LNCaP clone FGC (cell line): Measurements from ENCODE around the gene PREPL.

Experiments used
- DNase-seq: peaks from one replicate; pipeline ENCODE4 v3.0.0-alpha.2; 2011; ENCODE audit warnings: low read depth
- H3K4me3 ChIP-seq: 2 replicates; pipeline ENCODE4 v1.5.1; 2011; ENCODE audit warnings: mild to moderate bottlenecking, low read depth, low read length, control low read depth
- TF ChIP-seq, protein P1 (sequence below): IDR thresholded peaks from 2 replicates; pipeline ENCODE4 v1.5.1; 2012; ENCODE audit warnings: mild to moderate bottlenecking; ENCODE audit not compliant: control insufficient read depth, insufficient read depth; ENCODE audit errors: extremely low read depth

The PREPL gene

GRCh38 chr2:44286119-44286883, 75.0 kb downstream of the PREPL start:
- H3K4me3 ChIP-seq, result no peak overlapping the region
- no peak for DNase-seq
- TF ChIP-seq, protein P1, sequence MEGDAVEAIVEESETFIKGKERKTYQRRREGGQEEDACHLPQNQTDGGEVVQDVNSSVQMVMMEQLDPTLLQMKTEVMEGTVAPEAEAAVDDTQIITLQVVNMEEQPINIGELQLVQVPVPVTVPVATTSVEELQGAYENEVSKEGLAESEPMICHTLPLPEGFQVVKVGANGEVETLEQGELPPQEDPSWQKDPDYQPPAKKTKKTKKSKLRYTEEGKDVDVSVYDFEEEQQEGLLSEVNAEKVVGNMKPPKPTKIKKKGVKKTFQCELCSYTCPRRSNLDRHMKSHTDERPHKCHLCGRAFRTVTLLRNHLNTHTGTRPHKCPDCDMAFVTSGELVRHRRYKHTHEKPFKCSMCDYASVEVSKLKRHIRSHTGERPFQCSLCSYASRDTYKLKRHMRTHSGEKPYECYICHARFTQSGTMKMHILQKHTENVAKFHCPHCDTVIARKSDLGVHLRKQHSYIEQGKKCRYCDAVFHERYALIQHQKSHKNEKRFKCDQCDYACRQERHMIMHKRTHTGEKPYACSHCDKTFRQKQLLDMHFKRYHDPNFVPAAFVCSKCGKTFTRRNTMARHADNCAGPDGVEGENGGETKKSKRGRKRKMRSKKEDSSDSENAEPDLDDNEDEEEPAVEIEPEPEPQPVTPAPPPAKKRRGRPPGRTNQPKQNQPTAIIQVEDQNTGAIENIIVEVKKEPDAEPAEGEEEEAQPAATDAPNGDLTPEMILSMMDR, result no peak

DNA sequence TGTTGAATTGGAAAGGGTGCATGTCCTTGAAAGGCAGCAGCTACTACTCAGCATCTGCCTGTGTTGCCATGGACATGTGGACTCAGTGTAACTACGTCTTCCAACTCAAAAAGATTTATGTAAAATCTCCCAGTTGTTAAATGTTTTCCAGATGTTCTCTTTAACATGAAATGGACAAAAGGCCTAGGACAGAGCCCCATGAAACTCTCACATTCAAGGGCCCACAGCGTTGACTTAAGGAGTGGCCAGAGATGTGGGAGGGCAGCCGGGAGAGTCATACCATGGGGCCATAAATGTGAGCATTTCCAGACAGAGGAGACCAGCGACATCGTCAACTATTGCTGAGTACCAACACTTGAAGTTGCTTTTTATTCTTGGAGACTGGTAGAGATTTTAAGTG, 76.1 kb downstream of the PREPL start:
- H3K4me3 ChIP-seq, result no peak overlapping the region
- TF ChIP-seq, protein P1, result no peak
- no peak for DNase-seq

DNA sequence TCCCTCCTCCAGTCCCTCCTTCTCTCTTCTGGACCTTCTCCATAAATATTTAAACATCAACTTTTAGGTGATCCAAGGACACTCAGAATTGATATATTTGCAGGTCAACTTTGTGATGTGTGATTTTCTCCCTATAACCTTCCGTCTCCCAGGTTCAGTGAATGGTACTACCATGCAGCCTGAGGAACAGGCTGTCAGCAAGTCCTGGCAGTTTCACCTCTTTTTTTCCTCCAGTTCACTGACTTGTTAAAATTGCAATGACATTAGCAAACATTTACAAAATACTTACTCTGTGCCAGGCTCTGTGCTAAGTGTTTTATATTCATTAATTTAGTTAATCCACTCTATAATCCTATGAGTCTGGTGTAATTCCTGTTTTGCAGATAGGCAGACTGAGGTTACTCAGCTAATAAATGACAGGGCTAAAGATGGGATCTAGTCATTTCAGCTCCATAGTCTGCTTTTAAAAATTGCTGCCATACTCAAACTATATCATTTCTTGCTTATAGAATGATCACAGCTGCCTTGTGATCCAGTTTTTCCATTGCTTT, 78.1 kb downstream of the PREPL start:
- DNase-seq, result no peak
- TF ChIP-seq, protein P1, result no peak

DNA sequence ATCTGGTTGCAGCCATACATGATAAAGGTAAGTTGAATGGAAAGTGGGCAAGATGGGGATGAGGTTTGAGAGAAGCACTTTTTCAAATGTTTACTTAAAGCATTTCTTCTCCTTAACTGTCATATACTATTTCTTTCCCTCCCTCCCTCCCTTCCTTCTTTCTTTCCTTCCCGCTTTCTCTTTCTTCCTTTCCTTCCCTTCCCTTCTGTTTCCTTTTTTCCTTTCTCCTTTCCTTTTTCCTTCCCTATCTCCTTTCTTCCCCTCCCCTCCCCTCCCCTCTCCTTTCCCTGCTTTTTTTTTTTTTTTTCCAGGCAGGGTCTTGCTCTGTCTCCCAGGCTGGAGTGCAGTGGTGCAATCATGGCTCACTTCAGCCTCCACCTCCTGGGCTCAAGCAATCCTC, 80.4 kb downstream of the PREPL start:
- TF ChIP-seq, protein P1, result no peak
- no peak for DNase-seq
- H3K4me3 ChIP-seq, result no peak overlapping the region

More for the DNA sequence above, 78.1 kb downstream of the PREPL start:
- H3K4me3 ChIP-seq, result no peak overlapping the region

- no peak for DNase-seq
- TF ChIP-seq, protein P1, result no peak
Measured at GRCh38 chr2:44277541-44277940, 83.8 kb downstream of the PREPL start.

GRCh38 chr2:44275927-44276303, 85.4 kb downstream of the PREPL start:
- H3K4me3 ChIP-seq, result no peak overlapping the region
- TF ChIP-seq, protein P1, result no peak
- DNase-seq, result no peak

More at GRCh38 chr2:44277541-44277940, 83.8 kb downstream of the PREPL start:
- no peak overlapping the region for H3K4me3 ChIP-seq
